ENCODE measurements around the gene RUNX1.

GRCh38 chr21:34897828-34898227, 151.3 kb downstream of the RUNX1 start:
- TF ChIP-seq CTCF (IDR thresholded peaks at IDR 0.05; ENCODE audit: low read depth, low read length) (no peak), POLR2A (IDR thresholded peaks at IDR 0.05; ENCODE audit: extremely low read depth, insufficient read length) (no peak), MYC (IDR thresholded peaks at IDR 0.05; ENCODE audit: low read depth, low read length) (no peak)
